Adrenal gland (tissue), 5 donors: ENCODE data around the gene RARB.

ENCODE experiments used
- CTCF ChIP-seq, 6 experiments: fragments of 450-650 bp in 4 of 6; fragments of 200-600 bp in 2 of 6; sonication (generic) in 1 of 6; IDR thresholded peaks; 1 replicate in 5 of 6; 2 replicates in 1 of 6; pipeline versions ENCODE4 v1.5.1 to v1.8.0; 2016 to 2021; ENCODE audit warnings: antibody characterized with exemption in 6 of 6, mild to moderate bottlenecking in 2 of 6, moderate library complexity in 1 of 6
- POLR2A ChIP-seq, 2 donors: fragments of 450-650 bp; IDR thresholded peaks; one replicate each; pipeline ENCODE4 v1.6.1; 2017; ENCODE audit warnings: antibody characterized with exemption in 2 of 2, mild to moderate bottlenecking in 2 of 2, moderate library complexity in 1 of 2
- donor health status: DM: no; HTN: no; CAD: no.

- TF ChIP-seq POLR2A (IDR thresholded peaks at IDR 0.05) (no peak), CTCF (IDR thresholded peaks at IDR 0.05) (no peak)
Observed at GRCh38 chr3:25610167-25610566, 182.1 kb downstream of the RARB start.
